CD4-positive, alpha-beta T cell treated with Interleukin-17A for 1 hour (primary cell): ENCODE measurements around the gene SFTPA2.
"Not testable (repeated sequence)": the region's sequence is repeated elsewhere in the genome, so short reads cannot be mapped to it uniquely, and the experiment has no call there.

ENCODE experiments used
- DNase-seq: peaks from one replicate; pipeline ENCODE4 v3.0.0-alpha.2; 2020

SFTPA2 gene

DNA sequence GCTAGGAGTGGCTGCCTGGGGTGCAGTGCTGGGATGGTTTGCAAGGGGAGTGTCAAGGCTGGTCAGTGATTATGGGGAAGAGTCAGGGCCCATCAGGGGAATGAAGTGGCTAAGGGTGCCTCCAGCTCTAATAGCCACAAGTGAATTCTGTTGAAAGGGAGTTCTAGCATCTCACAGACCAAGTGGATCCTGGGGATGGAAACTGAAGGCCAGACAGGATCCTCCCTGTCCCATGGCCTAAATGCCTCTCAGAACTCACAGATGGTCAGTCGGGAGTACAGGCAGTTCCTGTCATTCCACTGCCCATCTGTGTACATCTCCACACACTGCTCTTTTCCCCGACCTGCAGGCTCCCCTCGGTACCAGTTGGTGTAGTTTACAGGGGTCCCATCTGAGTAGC lies 3.2 kb downstream of the SFTPA2 start:
- DNase-seq: not testable (repeated sequence)

DNA sequence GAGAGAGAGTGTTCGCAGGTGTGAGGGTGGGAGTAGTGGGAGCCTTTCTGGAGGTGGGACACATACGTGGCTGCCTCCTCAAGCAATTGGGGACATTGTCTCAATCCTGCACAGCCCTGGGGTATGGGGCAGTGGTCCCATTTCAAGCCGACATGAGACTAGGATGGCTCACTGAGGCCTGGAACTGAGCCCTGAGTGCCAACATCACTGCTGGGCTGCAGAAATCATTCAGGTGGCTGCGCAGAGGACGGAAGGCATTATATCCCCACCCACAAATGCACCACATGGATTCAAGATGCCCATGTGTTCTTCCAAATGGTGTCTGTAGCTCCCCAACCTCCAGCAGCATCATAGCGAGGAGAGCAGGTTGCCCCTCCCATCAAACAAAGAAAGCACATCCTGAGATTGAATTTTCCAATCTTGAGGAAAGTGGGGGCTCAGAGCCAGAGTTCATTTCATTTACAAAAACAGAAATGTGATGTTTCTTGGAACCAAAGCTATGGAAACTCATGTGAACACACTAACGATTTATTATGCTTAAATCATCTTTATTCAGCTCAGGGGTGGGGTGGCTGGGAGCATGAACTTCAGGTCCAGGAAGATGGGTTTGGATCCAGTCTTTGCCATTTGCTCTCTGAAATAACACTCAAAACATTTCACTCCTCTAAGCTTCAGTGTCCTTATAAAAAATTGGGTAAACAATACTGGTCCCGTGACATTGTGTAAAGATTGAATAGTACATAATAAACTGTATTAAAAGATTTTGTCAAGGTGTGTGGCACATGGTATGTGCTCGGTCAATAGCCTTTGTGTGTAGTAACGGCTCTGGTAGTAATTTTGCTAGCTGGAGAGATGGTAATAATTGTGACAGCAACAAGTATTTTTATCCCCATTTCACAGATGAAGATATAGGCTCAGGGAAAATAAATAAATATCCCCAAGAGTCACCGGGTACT lies 4.6 kb downstream of the SFTPA2 start:
- DNase-seq: no peak

DNA sequence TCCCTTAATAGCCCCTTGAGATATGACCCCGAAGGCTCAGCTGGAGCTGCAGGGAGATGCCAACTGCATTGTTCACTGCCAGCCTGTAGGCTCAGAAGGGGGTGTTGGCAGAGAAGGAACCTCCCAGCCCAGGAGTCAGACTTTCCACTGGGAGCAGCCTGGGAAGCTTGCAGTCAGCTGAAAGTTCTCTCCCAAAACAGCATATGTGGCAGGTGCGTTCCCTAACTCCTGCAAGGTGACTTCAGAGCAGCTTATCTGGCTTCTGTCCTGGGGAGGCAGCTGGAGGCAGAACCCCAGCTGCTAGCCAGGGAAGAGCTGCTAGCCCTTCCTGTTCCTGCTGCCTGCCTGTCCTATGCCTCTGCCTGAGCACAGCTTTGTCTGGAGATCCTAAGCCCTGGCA lies 8.1 kb downstream of the SFTPA2 start:
- no peak for DNase-seq

DNA sequence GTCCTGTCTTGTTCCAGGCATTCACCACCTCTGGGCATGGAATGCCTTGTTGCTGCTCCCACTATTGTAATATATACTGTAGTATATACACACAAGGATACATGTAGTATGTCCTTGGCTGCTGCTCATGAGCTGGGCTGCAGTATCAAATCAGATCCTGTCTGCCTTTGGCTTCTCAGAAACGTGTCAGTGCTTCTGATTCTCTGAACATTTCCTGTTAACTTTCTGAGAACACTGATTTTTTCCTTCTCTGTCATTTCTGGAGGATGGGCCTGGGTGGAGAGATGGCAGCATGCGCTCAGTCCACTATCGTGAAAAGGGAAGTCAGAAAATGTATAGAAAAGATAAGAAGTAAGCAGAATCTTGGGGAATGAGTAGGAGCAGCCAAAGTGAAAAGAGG lies 12.2 kb downstream of the SFTPA2 start:
- DNase-seq: no peak

DNA sequence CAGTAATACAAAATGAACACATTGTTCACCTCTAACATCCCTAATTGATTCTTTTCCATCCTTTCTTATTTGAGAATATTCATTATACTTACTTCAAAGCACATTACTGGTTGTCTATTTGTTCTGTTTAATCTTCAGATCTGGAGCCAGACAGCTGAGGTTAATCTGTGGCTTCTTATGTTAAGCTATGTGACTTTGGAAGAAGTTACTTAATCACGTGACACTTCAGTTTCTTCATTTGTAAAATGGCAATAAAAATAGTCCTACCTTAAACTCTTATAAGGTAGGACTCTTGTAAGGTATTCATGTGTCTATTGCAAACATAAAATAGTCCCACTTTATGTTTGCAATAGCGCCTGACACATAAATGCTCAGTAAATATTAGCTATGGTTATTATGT lies 13.1 kb downstream of the SFTPA2 start:
- DNase-seq: not testable (repeated sequence)

DNA sequence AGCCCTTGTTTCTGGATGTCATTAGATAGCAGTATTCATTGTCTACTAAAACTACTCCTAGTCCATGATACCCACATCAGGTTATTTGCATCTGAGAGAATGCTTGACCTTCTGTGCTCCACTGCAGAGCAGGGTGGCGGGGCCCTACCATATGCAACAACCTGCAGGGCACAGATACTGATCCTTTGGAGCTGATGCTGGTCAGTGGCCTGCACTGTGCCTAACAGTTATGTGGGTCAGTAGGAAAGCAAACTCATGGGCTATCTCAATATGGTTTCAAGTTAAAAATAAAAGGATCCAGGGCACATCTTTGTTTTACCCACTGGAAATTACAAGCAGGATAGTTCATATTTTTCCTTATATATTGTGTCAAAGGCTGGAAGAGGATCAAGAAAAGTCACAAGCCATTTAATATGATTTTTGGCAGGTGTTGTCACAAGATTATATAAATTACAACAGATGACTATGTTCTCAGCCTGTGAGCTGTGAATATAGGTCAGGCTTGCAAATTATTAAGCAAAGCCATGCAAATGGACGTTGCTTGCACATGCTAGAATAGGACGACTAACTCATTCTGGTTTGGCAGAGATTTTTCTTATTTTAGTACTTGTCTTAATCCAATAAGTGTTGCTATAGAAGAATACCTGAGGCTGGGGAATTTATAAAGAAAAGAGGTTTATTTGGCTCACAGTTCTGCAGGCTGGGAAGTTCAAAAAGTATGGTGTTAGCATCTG lies 15.1 kb downstream of the SFTPA2 start:
- DNase-seq: not testable (repeated sequence)

DNA sequence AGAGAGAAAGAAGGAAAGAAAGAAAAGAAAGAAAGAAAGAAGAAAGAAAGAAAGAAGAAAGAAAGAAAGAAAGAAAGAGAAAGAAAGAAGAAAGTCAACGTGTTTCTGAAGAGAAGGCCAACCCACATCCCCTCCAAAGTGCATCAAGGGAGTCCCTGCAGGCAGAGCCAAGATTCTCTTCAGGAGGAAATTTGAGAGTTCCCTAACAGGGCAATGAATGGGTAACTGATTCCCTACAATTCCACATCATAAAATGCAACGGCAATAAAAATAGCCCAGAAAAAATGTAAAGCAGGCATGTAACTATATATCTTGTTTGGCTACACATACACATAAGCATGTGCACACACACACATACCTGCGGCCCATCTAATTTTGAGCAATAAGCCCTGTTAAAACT lies 15.8 kb downstream of the SFTPA2 start:
- DNase-seq: not testable (repeated sequence)

DNA sequence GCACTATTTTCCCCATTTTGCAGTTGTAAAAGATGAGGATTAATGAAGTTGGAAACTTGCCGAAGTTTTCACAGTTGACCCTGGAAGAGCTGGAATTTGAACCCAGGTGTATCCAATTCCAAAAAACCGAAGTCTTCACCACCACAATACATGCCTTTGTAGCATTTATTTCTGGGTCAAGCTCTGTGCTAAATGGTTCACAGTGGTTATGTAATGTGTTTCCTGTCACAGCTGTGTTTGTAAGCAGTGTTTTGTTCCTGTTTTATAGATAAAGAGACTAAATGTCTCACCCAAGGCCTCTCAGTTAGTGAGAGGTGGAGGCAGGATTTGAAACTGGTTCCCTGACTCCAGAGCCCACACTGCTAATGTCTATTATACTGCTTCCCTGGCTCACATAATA lies 17.6 kb downstream of the SFTPA2 start:
- DNase-seq: no peak

DNA sequence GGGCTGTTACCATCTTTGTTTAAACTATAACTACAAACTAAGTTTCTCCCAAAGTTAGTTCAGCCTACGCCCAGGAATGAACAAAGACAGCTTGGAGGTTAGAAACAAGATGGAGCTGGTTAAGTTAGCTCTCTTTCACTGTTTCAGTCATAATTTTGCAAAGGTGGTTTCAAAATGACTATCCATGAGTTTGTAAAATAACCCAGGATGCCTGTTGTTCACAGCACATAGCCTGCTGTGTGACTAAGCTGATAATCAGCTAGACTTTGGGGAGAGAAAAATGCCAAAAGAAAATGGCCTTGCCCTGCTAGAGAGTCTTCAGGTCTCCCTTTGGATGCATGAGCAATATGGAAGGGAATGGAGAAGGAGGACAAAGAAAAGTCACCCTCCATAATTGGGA lies 19.3 kb downstream of the SFTPA2 start:
- DNase-seq: not testable (repeated sequence)

DNA sequence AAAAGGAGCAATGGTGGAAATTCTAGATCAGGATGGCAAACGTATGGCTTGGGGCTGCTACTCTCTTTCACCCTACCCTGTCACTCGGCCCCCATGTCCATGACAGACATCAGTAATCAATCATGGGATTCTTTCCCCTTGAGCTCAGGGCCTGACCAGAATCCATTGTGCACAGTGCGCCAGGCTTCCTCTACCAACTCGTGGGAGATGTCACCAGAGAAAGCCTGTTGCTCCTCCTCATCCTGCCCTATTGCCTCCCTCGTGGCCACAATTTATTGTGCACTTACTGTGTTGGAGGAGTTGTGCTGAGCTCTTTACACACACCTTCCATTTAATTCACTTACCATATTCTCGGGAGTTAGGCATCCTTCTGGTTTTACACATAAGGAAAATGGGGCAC lies 21.9 kb downstream of the SFTPA2 start:
- not testable (repeated sequence) for DNase-seq

DNA sequence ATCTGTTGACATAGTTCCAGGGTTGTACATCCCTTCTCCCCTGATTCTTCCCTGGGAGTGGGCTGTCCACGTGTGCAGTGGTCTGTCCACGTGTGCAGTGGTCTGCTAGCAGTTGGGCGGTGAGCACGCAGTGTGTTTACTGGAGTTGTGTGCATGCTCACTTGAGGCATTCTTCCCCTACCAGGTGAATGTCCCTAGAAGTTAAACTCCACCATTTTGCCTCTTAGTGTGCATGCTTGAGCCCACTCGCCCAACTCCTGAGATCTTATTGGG lies 26.4 kb downstream of the SFTPA2 start:
- DNase-seq: not testable (repeated sequence)

DNA sequence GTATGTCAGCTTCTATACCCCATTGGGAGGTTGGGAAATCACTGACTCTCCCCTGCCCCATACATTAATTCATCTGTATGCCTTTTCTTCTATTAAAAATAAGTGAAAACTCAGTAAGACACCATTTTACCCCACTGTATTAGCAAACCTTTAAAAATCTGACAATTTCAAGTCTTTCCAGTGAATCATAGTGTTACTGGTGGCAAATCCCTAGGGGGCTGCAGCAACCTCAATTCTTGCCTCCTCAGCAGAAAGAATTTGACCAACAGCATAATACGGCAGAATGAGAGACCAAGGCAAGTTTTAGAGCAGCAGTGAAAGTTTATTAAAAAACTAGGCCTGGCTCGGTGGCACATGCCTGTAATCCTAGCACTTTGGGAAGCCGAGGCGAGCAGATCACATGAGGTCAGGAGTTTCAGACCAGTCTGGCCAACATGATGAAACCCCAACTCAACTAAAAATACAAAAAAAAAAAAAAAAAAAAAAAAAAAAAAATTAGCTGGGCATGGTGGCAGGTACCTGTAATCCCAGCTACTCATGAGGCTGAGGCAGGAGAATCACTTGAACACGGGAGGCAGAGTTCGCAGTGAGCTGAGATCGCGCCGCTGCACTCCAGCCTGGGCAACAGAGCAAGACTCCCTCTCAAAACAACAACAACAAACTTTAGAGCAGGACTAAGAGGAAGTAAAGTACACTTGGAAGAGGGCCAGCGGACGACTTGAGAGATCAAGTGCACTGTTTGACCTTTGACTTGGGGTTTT lies 26.9 kb downstream of the SFTPA2 start:
- not testable (repeated sequence) for DNase-seq

DNA sequence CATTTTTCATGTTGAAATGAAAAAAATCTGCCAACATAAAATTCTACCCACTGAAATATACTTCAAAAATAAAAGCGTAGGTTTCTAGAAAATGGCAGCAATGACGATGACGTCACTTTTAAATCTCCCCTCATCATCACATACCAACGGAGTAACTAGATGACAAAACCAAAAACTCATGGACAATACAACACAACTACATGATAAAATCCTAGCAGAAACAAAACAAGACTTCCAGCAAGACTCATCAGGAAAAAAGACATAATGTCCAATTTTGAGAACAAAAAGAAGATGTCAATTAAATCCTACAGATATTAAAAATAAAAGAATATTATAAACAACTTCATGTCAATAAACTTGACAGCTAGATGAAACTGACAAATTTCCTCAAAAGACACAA lies 31.9 kb downstream of the SFTPA2 start:
- not testable (repeated sequence) for DNase-seq

DNA sequence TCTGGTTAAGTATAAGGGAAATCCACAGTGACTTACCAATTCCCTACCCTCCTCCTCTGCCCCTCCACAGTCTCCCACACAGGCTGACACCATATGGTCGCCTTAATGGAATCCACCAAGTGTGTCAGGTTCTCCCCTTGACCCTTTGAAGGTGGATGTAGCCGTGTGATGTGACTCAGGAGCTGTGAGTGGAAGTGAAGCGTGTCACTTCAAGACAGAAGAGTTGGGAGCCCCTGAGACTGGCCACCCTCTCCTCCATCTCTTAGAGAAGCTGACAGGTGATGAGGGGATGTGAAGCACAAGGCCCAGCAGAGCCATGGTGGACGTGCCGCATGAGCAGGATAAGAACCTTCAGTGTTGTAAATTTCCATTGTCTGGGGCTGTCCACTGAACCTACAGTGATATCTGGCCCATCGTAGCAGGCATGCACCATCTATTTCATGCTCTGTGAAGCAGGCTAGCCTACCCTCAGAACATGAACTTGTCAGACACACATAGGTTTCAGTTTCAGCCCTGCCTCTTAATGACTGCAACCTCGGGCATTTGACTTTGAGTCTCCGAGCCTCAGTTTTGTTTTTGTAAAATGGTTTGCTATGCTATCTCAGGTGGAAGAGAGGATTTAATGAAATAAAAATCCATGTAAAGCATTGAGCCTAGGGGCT lies 35.0 kb downstream of the SFTPA2 start:
- not testable (repeated sequence) for DNase-seq

DNA sequence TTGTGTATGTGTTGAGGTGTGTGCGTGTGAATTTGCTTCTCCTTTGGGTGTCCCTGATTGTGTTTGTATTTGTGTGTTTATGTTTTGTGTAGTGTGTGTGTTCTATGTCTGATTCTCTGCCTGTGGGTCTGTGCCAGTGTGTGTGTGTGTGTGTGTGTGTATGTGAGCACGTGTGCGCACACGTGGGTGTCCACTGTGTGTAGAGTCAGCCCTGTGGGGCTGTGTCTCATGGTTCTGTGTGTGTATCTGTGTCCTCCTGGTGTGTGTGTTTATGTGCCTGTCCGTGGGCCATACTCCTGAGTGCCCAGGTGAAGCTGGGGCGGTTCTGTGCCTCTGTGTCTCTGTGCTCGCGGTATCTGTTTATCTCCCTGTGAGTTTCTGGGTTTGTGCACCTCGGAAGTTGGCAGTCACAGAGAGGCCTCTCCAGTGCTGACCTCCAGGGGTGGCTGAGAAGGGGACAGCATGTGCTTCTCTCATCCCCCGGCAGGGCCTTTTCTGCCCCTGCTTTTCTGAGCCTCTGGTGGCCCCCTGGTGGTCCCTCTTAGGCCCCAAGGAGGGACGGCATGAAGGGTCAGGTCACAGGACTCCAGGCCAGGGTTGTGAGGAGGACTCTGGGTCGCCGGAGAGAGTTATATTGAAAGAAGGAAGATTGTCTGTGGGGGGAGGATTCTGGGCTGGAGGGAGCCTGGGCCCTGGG lies 36.9 kb downstream of the SFTPA2 start:
- DNase-seq: not testable (repeated sequence)

DNA sequence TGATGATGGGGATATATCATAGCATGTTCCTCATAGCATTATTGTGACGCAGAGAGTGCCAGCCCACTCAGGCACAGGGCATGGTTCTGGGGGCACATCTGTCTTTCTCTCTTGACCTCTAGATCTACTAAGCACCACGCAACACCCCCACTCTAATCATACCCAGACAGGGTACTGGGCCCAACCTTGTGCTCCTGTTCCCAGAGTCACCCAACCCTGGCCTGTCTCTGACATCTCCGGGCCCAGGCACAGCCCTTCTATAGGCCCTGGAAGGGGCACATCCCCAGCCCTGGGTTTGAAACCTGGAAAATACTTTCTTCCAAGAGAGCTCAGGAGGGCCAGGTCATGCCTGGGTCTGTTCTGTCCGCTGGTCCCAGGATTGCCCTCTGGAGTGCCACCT lies 37.7 kb downstream of the SFTPA2 start:
- not testable (repeated sequence) for DNase-seq

DNA sequence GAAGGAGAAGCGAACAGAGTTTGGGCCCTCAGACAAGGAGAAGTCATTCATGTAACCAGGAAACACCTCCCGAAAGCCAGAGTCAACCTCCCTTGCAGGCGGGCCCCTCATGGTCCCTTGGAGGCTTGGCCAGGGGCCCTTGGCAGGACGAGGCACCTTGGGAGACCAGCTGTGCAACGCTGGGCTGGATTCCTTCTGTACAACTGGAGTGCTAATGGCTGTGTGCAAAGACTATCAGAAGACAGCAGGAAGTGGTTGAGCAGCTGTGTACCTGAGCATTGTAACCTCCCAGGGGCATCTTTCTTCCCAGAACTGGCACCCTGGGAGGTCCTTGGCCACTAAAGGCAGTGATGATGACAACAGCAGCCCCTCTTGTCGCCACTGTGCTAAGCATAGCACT lies 38.5 kb downstream of the SFTPA2 start:
- DNase-seq: not testable (repeated sequence)

DNA sequence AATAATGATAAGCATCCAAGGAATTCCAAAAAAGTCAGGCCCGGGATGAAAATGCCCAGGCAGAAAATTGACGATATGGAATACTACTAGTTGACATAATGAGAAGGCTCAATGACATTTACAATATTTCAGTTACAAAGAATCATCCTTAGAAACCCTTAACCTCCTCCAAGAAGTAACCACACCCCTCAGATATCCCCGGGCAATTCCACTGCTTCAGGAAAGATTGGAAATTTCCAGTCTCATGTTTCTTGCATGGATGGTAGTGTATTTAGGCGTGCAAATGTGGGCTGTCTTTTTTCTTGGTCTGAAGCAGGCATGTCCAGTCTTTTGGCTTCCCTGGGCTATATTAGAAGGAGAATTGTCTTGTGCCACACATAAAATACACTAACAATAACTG lies 42.6 kb downstream of the SFTPA2 start:
- not testable (repeated sequence) for DNase-seq

DNA sequence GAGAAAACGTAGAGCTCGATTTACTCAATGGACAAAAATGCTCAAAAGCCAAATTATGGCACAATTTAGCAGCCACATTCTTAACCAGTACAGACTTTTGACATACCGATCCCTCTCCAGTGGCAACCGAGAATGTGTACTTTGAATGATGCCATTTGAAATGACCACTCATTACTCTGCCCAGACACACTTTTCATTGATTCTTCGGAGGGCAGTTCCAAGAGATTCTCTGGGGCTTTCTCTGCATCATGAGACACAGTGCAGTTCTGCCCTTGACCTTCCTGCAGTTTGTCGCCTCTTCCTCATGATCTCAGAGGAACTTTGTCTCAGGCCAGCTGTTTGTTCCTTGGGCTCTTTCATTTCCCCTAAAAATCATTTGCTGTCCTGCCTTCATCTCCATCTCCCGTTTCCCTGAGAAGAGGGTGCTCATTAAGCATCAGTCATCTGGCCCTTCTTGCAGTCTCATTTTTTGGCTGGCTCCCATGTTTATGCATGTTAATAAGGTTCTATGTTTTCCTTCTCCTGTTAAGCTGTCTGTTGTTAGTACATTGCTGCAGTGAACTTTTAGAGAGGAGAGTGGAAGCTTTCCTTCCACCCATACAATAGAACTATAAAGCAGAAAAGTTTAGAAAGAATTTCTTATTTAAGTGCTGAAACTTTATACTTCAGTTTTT lies 43.5 kb downstream of the SFTPA2 start:
- not testable (repeated sequence) for DNase-seq

DNA sequence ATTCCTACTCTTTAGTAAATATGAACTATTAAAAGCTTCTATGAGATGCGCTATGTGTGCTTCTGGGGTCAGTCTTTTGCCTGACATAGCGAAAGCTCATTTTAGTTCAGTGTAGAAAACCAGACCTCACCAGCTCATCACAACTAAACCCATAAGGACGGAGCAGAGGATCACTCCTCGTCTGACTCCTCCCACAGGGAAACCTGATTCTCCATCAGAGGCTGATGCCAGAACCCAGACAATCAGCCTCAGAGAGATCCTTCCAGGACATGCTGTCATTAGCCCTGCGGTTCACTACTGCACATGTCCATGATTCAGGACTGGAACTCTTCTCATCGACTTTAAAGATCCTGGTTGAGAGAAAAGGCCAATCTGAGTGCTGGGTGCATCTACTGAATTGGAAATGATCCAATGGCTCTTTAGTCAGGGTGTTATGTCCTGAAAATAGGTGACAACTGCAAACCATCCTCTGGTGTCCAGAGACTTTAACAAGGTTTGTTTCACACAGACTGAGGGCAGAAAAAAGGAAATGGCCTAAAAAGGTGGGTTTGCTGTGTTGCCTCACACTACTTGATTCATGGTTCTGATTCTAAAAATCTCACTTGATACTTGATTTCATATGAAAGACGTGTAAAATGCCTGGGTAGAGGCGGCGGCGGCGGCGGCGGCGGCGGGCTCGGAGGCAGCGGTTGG lies 48.2 kb downstream of the SFTPA2 start, which contains the start of gene EIF5AL1:
EIF5AL1 (plus strand) TSS at position 643 of the 693 bp plus-strand sequence. CDS start 117 bp downstream, outside the sequence.
- DNase-seq: not testable (repeated sequence)
